Chondrocyte (in vitro differentiated cells): Measurements from ENCODE around the gene TACSTD2. TPM values are rescaled to one million over a fixed set of nuclear protein-coding genes. Genes with fewer than 3 reads are reported as not detected.
A peak's percentile ranks its signal among the peaks of the same experiment; 100 is the strongest.
"Not testable (repeated sequence)": the region's sequence is repeated elsewhere in the genome, so short reads cannot be mapped to it uniquely, and the experiment has no call there.

Source experiments
- DNase-seq: peaks from one replicate; pipeline ENCODE4 v3.0.0; 2021; ENCODE audit warnings: mixed read lengths, low spot score
- H3K27ac Mint-ChIP-seq: one replicate; pipeline ENCODE4 v1.8.0; 2021; ENCODE audit warnings: mild to moderate bottlenecking, moderate library complexity, mixed read lengths; ENCODE audit not compliant: unreplicated experiment
- H3K27me3 Mint-ChIP-seq: 2 replicates; pipeline ENCODE4 v1.8.0; 2021; ENCODE audit warnings: low read depth, mixed read lengths
- H3K36me3 Mint-ChIP-seq: 2 replicates; pipeline ENCODE4 v1.8.0; 2021; ENCODE audit warnings: low read depth, mixed read lengths
- H3K4me1 Mint-ChIP-seq: 2 replicates; pipeline ENCODE4 v1.8.0; 2021; ENCODE audit warnings: low read depth, mild to moderate bottlenecking, mixed read lengths
- H3K4me3 Mint-ChIP-seq: one replicate; pipeline ENCODE4 v1.8.0; 2021; ENCODE audit warnings: mild to moderate bottlenecking, moderate library complexity, mixed read lengths; ENCODE audit not compliant: unreplicated experiment
- H3K9me3 Mint-ChIP-seq: 2 replicates; pipeline ENCODE4 v1.8.0; 2021; ENCODE audit warnings: low read depth, mixed read lengths
- CTCF ChIP-seq: fragments of 200-600 bp; sonication (generic); IDR thresholded peaks from 2 replicates; pipeline ENCODE4 v1.5.0; 2021; ENCODE audit warnings: antibody characterized with exemption, mild to moderate bottlenecking, moderate library complexity
- total RNA-seq: library from RNA; stranded (reverse); gene quantifications from 3 replicates; pipeline ENCODE4 v1.2.1, GENCODE V29; 2021

TACSTD2 gene
- total RNA-seq, 1 donor from 2014 or later = 0.30 TPM

DNA sequence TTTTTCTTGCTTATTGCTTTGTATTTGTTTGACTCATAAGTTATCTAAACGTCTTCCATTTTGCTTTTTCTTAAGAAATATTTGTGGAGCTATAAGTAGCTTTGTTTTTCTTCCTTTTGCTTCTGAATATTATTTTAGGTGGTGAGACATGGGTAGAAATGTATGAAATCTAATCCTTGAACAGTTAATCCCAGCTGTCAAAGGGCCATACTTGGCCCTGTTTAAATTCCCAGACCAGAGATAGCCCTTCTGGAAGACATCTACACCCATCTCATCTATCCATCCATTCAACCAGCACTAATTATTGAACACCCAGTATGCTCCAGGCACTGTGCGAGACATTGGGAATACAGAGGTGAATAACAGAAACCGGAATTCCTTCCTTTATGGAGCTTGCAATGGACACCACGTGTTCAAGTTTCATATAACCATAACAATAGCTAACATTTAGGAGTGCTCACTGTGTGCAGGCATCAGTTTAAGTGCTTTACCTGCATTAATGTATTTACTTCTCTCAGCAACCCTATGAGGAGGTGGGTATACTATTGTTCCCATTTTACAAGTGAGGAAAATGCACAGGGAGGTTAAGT is 8.7 kb downstream of the TACSTD2 start:
- Mint-ChIP-seq H3K36me3 (no peaks in the 10 kb centered on the region), H3K9me3 (peaks cover 4% of the 10 kb centered on the region), H3K4me1 (peaks cover 18% of the 10 kb centered on the region), H3K27me3 (peaks cover 28% of the 10 kb centered on the region), H3K27ac (peak overlapping the region; percentile 34), H3K4me3 (no peak overlapping the region)
- no peak for TF ChIP-seq CTCF
- DNase-seq = no peak

DNA sequence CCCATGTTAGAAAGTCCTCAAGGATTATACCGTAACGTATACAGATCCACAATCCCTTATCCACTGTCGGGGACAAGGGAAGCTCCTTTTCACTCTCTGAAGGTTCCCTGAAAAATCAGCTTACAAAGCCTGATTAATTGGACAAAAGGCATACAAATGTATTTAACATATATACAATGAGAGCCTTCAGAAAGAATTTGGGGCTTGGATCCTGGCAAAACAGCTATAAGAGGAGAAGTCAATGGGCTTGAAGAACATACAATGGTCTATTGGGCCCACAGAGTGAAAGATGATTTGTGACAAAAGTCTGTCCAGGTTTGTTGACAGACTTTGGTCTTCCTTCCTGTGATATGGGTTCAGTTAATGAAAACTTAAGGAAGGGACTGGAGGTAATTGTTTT is 10.7 kb downstream of the TACSTD2 start:
- peaks cover 32% of the 10 kb centered on the region for H3K27me3 Mint-ChIP-seq
- peaks cover 18% of the 10 kb centered on the region for H3K4me1 Mint-ChIP-seq

DNA sequence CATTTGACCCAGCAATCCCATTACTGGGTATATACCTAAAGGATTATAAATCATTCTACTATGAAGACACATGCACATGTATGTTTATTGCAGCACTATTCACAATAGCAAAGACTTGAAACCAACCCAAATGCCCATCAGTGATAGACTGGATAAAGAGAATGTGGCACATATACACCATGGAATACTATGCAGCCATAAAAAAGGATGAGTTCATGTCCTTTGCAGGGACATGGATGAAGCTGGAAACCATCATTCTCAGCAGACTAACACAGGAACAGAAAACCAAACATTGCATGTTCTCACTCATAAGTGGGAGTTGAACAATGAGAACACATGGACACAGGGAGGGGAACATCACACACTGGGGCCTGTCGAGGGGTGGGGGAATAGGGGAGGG is 13.3 kb downstream of the TACSTD2 start:
- H3K27me3 Mint-ChIP-seq = peaks cover 28% of the 10 kb centered on the region
- DNase-seq, H3K36me3 Mint-ChIP-seq, H3K4me3 Mint-ChIP-seq, H3K9me3 Mint-ChIP-seq, H3K27ac Mint-ChIP-seq: not testable (repeated sequence)
- H3K4me1 Mint-ChIP-seq = peaks cover 12% of the 10 kb centered on the region

More for the DNA sequence above, 10.7 kb downstream of the TACSTD2 start:
- Mint-ChIP-seq H3K9me3 (peaks cover 4% of the 10 kb centered on the region), H3K36me3 (no peaks in the 10 kb centered on the region), H3K27ac (no peak overlapping the region), H3K4me3 (no peak overlapping the region)
- DNase-seq = no peak
- TF ChIP-seq CTCF = no peak

DNA sequence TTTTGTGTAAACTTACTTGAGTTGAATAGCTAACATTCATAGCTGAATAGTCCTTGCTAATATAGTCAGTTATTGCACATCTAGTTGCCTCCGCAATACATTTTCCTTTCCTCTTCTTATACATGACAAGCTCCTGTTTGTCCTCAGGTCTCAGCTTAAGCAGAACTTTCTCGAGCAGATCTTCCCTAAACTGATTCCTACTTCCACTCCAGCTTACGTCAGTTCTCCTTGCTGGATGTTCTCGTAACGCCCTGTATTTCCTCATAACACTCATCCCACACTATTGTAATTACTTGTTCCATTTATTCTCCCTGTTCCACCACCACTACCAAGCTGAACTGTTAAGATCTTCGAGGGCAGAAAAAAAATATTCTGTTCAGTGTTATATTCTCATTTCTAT is 15.4 kb downstream of the TACSTD2 start:
- no peak for TF ChIP-seq CTCF
- Mint-ChIP-seq H3K9me3 (no peaks in the 10 kb centered on the region), H3K27me3 (peaks cover 34% of the 10 kb centered on the region), H3K4me1 (no peaks in the 10 kb centered on the region), H3K27ac (no peak overlapping the region), H3K4me3 (no peak overlapping the region), H3K36me3 (peaks cover 4% of the 10 kb centered on the region)
- DNase-seq = no peak

DNA sequence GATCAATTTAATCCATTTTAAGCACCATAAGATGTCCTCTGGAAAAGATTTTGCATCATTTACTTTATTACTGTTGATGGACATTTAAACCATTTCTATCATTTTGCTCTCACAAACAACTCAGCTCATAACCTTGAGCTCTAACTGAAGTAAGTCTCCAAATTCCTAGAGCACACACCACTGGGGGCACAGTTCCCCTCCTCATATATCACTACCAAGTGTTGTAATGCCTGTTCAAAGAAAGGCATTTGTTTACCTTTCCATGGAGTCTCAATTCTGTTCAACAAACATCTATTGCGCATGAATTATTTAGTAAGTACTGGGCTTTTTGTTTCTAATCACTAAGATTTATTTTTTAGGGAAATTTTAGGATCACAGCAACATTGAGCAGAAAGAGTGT is 21.7 kb downstream of the TACSTD2 start:
- Mint-ChIP-seq H3K27me3 (peaks cover 26% of the 10 kb centered on the region), H3K27ac (no peak overlapping the region), H3K4me3 (no peak overlapping the region), H3K9me3 (no peaks in the 10 kb centered on the region), H3K4me1 (no peaks in the 10 kb centered on the region), H3K36me3 (peaks cover 4% of the 10 kb centered on the region)
- no peak for TF ChIP-seq CTCF
- no peak for DNase-seq
